ENCODE data around the gene OLA1. TPM values are rescaled to one million over a fixed set of nuclear protein-coding genes. Genes with fewer than 3 reads are reported as not detected.

The OLA1 gene
- polyA plus RNA-seq, 2 of the 4 experiments (the other 2 are of a cell fraction) = 127 to 226 TPM

- DNase-seq (ENCODE audit: low read depth in 1 of 2, low spot score in 1 of 2) (peak in 1 of 2 experiments; percentile 16), ATAC-seq (peak in 1 of 2 experiments; percentile 68; a peak in 3 of 6 replicates), FAIRE-seq (peak; percentile 7)
- Histone ChIP-seq H3K9me3 (peaks cover 3% of the 10 kb centered on the region; the same call in 2 of the 3 replicates), H3K27ac (no peak overlapping the region), H3K4me3 (no peak overlapping the region), H3K4me1 (peaks cover 16% of the 10 kb centered on the region), H3K4me2 (peak overlapping the region; percentile 25; the same call in 1 of the 3 replicates)
- TF ChIP-seq ZNF302 (CRISPR knock-in tag; IDR thresholded peaks at IDR 0.05) = no peak
- TF ChIP-seq BCL3 (IDR thresholded peaks at IDR 0.05) = no peak
- no peak for TF ChIP-seq MAX (IDR thresholded peaks at IDR 0.05)
- no peak for TF ChIP-seq PBX3 (IDR thresholded peaks at IDR 0.05)
- no peak for TF ChIP-seq MAZ (IDR thresholded peaks at IDR 0.05; ENCODE audit: borderline replicate concordance, low read depth, low read length)
- no peak for TF ChIP-seq HES2 (IDR thresholded peaks at IDR 0.05)
- TF ChIP-seq EP300 (IDR thresholded peaks at IDR 0.05) = no peak
- TF ChIP-seq, protein P1, sequence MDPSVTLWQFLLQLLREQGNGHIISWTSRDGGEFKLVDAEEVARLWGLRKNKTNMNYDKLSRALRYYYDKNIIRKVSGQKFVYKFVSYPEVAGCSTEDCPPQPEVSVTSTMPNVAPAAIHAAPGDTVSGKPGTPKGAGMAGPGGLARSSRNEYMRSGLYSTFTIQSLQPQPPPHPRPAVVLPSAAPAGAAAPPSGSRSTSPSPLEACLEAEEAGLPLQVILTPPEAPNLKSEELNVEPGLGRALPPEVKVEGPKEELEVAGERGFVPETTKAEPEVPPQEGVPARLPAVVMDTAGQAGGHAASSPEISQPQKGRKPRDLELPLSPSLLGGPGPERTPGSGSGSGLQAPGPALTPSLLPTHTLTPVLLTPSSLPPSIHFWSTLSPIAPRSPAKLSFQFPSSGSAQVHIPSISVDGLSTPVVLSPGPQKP (IDR thresholded peaks at IDR 0.05; ENCODE audit: low read depth, low read length) = no peak
- TF ChIP-seq KDM1A (IDR thresholded peaks at IDR 0.05; ENCODE audit: low read depth) = no peak
- POLR2A ChIA-PET = no interaction called here
- CTCF ChIA-PET = interaction anchor here (0.9 to 1.1 kb wide), 2 partner anchors 16 to 82 kb away, joined by 3 to 4 read pairs; no protein-coding TSS in a partner anchor
Observed at GRCh38 chr2:174180726-174181236, 67.6 kb downstream of the OLA1 start.

DNA sequence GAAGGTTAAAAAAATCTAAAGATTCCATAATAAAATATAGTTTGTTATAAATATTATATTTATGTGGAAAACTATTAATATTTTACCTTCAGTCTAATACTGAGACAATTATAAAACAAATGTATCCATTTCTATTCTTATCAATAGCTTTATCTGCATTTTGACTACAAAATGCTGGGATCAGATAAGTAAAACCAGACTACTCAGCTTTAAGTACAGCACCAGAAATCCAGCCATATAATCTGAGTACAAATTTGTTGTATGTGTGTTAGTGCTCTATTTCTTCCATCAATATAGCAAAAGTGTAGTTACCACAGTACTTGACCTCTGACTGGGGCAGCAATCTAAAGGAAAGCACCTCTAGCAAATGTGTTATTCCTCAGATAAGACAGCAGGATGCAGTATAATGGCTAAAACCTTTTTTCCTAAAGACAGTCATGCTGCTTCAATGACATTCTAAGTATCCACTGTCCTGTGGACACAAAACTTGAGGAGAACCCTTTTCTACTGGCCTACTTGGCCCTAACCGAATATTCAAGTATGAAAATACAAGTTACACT is 68.1 kb downstream of the OLA1 start:
- H3K9me3 ChIP-seq = peaks cover 8% of the 10 kb centered on the region; the same call in 2 of the 3 replicates
- peak; percentile 23 for FAIRE-seq
- no peak overlapping the region for H3K4me3 ChIP-seq
- H3K4me1 ChIP-seq = peaks cover 16% of the 10 kb centered on the region
- POLR2A ChIA-PET = no interaction called here
- TF ChIP-seq ESRRA (IDR thresholded peaks at IDR 0.05; ENCODE audit: borderline replicate concordance, low read length) (no peak), CEBPB (IDR thresholded peaks at IDR 0.05) (no peak), ATOH8 (CRISPR knock-in tag; IDR thresholded peaks at IDR 0.05; ENCODE audit: low read depth) (no peak), PBX3 (IDR thresholded peaks at IDR 0.05) (no peak), HOXB13 (CRISPR knock-in tag; IDR thresholded peaks at IDR 0.05; ENCODE audit: low read depth) (no peak), REST (IDR thresholded peaks at IDR 0.05) (no peak), SMC3 (IDR thresholded peaks at IDR 0.05) (0 out of 3 replicates have a peak, but pooled peaks have one; percentile 12)
- TF ChIP-seq, protein P2, sequence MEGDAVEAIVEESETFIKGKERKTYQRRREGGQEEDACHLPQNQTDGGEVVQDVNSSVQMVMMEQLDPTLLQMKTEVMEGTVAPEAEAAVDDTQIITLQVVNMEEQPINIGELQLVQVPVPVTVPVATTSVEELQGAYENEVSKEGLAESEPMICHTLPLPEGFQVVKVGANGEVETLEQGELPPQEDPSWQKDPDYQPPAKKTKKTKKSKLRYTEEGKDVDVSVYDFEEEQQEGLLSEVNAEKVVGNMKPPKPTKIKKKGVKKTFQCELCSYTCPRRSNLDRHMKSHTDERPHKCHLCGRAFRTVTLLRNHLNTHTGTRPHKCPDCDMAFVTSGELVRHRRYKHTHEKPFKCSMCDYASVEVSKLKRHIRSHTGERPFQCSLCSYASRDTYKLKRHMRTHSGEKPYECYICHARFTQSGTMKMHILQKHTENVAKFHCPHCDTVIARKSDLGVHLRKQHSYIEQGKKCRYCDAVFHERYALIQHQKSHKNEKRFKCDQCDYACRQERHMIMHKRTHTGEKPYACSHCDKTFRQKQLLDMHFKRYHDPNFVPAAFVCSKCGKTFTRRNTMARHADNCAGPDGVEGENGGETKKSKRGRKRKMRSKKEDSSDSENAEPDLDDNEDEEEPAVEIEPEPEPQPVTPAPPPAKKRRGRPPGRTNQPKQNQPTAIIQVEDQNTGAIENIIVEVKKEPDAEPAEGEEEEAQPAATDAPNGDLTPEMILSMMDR (IDR thresholded peaks at IDR 0.05) = no peak
- DNase-seq (ENCODE audit: low read depth in 1 of 2, low spot score in 1 of 2) = peak in 1 of 2 experiments; percentile 42
- WGBS (ENCODE audit: missing lambda C conversion rate) = 75% methylated on average over 1 of the region's 1 CpG
- H3K4me2 ChIP-seq = peak overlapping the region; percentile 25; the same call in 1 of the 3 replicates
- peak; percentile 83 to 84 for ATAC-seq
- CTCF ChIA-PET = interaction anchor here (0.7 to 1.1 kb wide), 4 partner anchors 13 to 157 kb away, joined by 3 to 6 read pairs (median 4); partner anchors contain the start of gene OLA1
- no peak overlapping the region for H3K27ac ChIP-seq

Data from A549 (cell line).